ENCODE results near the gene MAMDC2. TPM values are rescaled to one million over a fixed set of nuclear protein-coding genes. Genes with fewer than 3 reads are reported as not detected.

Gene MAMDC2
- total RNA-seq, 2 donors from 2014 or later: 0.44 to 1.4 TPM

DNA sequence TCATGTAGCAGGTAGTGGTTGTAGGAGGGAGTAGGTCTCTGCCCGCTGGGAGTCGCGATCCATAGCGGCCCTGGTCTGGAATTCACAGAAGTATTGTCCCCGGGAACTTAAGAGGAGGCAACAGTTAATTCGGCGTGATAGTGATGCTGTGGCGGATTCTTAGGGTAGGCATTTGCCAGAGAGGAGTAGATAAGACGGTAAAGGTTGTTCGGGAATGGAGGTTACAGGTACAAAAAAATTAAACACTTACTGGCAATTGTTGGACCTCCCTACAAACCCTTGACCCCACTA, 215.8 kb downstream of the MAMDC2 start:
- peak overlapping the region; percentile 84 for H3K9ac ChIP-seq (ENCODE audit: extremely low read depth, low read length, poor library complexity, severe bottlenecking)
- Mint-ChIP-seq H3K4me1 (peaks cover 57% of the 10 kb centered on the region), H3K27ac (peak overlapping the region; percentile 95), H3K4me3 (peak overlapping the region; percentile 83), H3K9me3 (no peaks in the 10 kb centered on the region), H3K27me3 (ENCODE audit: insufficient read depth) (no peaks in the 10 kb centered on the region), H3K36me3 (ENCODE audit: low read depth) (peaks cover 21% of the 10 kb centered on the region)
- WGBS, 2 experiments (ENCODE audit: insufficient coverage in 1 of 2, insufficient read length in 1 of 2): 2 to 3% methylated on average over 8 to 10 of the region's 10 CpGs
- H3K4me3 ChIP-seq (ENCODE audit: low read length): peak overlapping the region; percentile 87
- H3K4me1 ChIP-seq (ENCODE audit: control insufficient read depth, insufficient read depth, low read length): peaks cover 10% of the 10 kb centered on the region
- no peaks in the 10 kb centered on the region for H3K9me3 ChIP-seq (ENCODE audit: control insufficient read depth, low read length)
- DNase-seq: peak; percentile 76
- no peak overlapping the region for H3K27ac ChIP-seq (ENCODE audit: low read depth, low read length)
- H3K36me3 ChIP-seq (ENCODE audit: control insufficient read depth, insufficient read depth, low read length): peaks cover 42% of the 10 kb centered on the region
- TF ChIP-seq, protein P1, sequence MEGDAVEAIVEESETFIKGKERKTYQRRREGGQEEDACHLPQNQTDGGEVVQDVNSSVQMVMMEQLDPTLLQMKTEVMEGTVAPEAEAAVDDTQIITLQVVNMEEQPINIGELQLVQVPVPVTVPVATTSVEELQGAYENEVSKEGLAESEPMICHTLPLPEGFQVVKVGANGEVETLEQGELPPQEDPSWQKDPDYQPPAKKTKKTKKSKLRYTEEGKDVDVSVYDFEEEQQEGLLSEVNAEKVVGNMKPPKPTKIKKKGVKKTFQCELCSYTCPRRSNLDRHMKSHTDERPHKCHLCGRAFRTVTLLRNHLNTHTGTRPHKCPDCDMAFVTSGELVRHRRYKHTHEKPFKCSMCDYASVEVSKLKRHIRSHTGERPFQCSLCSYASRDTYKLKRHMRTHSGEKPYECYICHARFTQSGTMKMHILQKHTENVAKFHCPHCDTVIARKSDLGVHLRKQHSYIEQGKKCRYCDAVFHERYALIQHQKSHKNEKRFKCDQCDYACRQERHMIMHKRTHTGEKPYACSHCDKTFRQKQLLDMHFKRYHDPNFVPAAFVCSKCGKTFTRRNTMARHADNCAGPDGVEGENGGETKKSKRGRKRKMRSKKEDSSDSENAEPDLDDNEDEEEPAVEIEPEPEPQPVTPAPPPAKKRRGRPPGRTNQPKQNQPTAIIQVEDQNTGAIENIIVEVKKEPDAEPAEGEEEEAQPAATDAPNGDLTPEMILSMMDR (conservative IDR thresholded peaks at IDR 0.05): no peak
- H3K27me3 ChIP-seq (ENCODE audit: control insufficient read depth, insufficient read depth, low read length, poor library complexity, severe bottlenecking): no peaks in the 10 kb centered on the region

- H3K4me3 Mint-ChIP-seq: peak overlapping the region; percentile 83
- H3K9ac ChIP-seq (ENCODE audit: extremely low read depth, low read length, poor library complexity, severe bottlenecking): peak overlapping the region; percentile 84
- TF ChIP-seq, protein P1 (conservative IDR thresholded peaks at IDR 0.05): no peak
- H3K27ac Mint-ChIP-seq: peak overlapping the region; percentile 95
- no peak for DNase-seq
- H3K27me3 Mint-ChIP-seq (ENCODE audit: insufficient read depth): no peaks in the 10 kb centered on the region
- H3K27ac ChIP-seq (ENCODE audit: low read depth, low read length): no peak overlapping the region
- peaks cover 27% of the 10 kb centered on the region for H3K36me3 Mint-ChIP-seq (ENCODE audit: low read depth)
- H3K9me3 Mint-ChIP-seq: no peaks in the 10 kb centered on the region
- peaks cover 48% of the 10 kb centered on the region for H3K36me3 ChIP-seq (ENCODE audit: control insufficient read depth, insufficient read depth, low read length)
- no peaks in the 10 kb centered on the region for H3K9me3 ChIP-seq (ENCODE audit: control insufficient read depth, low read length)
- H3K4me1 Mint-ChIP-seq: peaks cover 57% of the 10 kb centered on the region
- WGBS, 2 experiments (ENCODE audit: insufficient coverage in 1 of 2, insufficient read length in 1 of 2): 86 to 93% methylated on average over 27 to 30 of the region's 30 CpGs
- H3K4me3 ChIP-seq (ENCODE audit: low read length): peak overlapping the region; percentile 87
- no peaks in the 10 kb centered on the region for H3K27me3 ChIP-seq (ENCODE audit: control insufficient read depth, insufficient read depth, low read length, poor library complexity, severe bottlenecking)
- H3K4me1 ChIP-seq (ENCODE audit: control insufficient read depth, insufficient read depth, low read length): peaks cover 10% of the 10 kb centered on the region
Measured at GRCh38 chr9:70260007-70260443, 216.4 kb downstream of the MAMDC2 start.

DNA sequence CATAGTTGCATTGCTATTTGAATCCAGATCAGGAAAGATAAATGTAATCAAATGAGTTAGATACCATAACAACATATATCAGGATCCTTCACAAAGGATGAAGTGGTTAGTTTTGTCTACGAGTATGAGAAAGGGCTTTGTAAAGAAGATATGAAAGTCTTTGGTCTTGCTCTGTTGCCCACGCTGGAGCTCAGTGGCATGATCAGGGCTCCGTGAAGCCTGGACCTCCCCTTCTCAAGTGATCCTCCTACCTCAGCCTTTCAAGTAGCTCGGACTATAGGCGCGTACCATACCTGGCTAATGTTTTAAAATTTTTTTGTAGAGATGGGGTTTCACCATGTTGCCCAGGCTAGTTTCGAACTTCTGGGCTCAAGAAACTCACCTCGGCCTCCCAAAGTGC, 217.0 kb downstream of the MAMDC2 start:
- Histone ChIP-seq H3K4me1 (ENCODE audit: control insufficient read depth, insufficient read depth, low read length) (peaks cover 10% of the 10 kb centered on the region), H3K9ac (ENCODE audit: extremely low read depth, low read length, poor library complexity, severe bottlenecking) (peak overlapping the region; percentile 6), H3K4me3 (ENCODE audit: low read length) (peak overlapping the region; percentile 87), H3K36me3 (ENCODE audit: control insufficient read depth, insufficient read depth, low read length) (peaks cover 54% of the 10 kb centered on the region), H3K27me3 (ENCODE audit: control insufficient read depth, insufficient read depth, low read length, poor library complexity, severe bottlenecking) (no peaks in the 10 kb centered on the region), H3K9me3 (ENCODE audit: control insufficient read depth, low read length) (no peaks in the 10 kb centered on the region), H3K27ac (ENCODE audit: low read depth, low read length) (no peak overlapping the region)
- no peak for DNase-seq
- Mint-ChIP-seq H3K27ac (no peak overlapping the region), H3K36me3 (ENCODE audit: low read depth) (peaks cover 32% of the 10 kb centered on the region), H3K9me3 (no peaks in the 10 kb centered on the region), H3K27me3 (ENCODE audit: insufficient read depth) (no peaks in the 10 kb centered on the region), H3K4me1 (peaks cover 54% of the 10 kb centered on the region), H3K4me3 (peak overlapping the region; percentile 83)
- WGBS, 2 experiments (ENCODE audit: insufficient coverage in 1 of 2, insufficient read length in 1 of 2): 96 to 98% methylated on average over 6 to 8 of the region's 8 CpGs
- TF ChIP-seq, protein P1 (conservative IDR thresholded peaks at IDR 0.05): no peak
